ENCODE measurements around the gene AADAT.

Gene AADAT

GRCh38 chr4:170111085-170111484 lies 21.3 kb upstream of the AADAT start:
- no CpG with 5 or more reads among the region's 2 CpGs for WGBS (ENCODE audit: extremely low coverage, insufficient coverage, insufficient read length)
- Histone ChIP-seq H2AFZ (ENCODE audit: insufficient read depth, low read length, poor library complexity) (no peak overlapping the region), H2AK5ac (ENCODE audit: low read length) (no peak overlapping the region), H2BK120ac (ENCODE audit: insufficient read depth, low read length, poor library complexity) (no peak overlapping the region), H2BK5ac (ENCODE audit: low read depth, low read length, poor library complexity) (no peak overlapping the region), H3K4me2 (ENCODE audit: low read length) (no peak overlapping the region), H4K8ac (ENCODE audit: low read depth, low read length) (no peak overlapping the region), H4K91ac (ENCODE audit: low read depth, low read length) (no peak overlapping the region), H3K9me3 (ENCODE audit: insufficient read depth, low read depth, low read length) (no peaks in the 10 kb centered on the region), H3K36me3 (ENCODE audit: control insufficient read depth in 1 of 2, insufficient read depth in 2 of 2, low read length in 2 of 2) (no peaks in the 10 kb centered on the region), H3K14ac (ENCODE audit: low read length) (no peak overlapping the region), H3K4me3 (ENCODE audit: low read depth, low read length) (no peak overlapping the region), H3K9ac (ENCODE audit: low read length) (no peak overlapping the region), H3K4ac (ENCODE audit: low read depth, low read length) (no peak overlapping the region), H2BK12ac (ENCODE audit: low read length) (no peak overlapping the region), H4K12ac (ENCODE audit: low read depth, low read length) (no peak overlapping the region), H3K27me3 (ENCODE audit: insufficient read depth, low read length) (no peaks in the 10 kb centered on the region), H3K18ac (ENCODE audit: low read length) (no peak overlapping the region), H3K79me2 (ENCODE audit: control insufficient read depth, insufficient read depth, low read length, poor library complexity) (no peaks in the 10 kb centered on the region), H3K23ac (ENCODE audit: low read length) (no peak overlapping the region), H3K27ac (ENCODE audit: low read depth, low read length) (no peak overlapping the region), H3K79me1 (ENCODE audit: low read length) (peaks cover 5% of the 10 kb centered on the region), H3K4me1 (ENCODE audit: control insufficient read depth in 1 of 2, insufficient read depth in 2 of 2, low read length in 2 of 2) (peaks cover 5 to 6% of the 10 kb centered on the region in 2 experiments)
- DNase-seq: no peak

GRCh38 chr4:170110285-170110672 lies 20.5 kb upstream of the AADAT start:
- Histone ChIP-seq H3K18ac (ENCODE audit: low read length) (no peak overlapping the region), H4K8ac (ENCODE audit: low read depth, low read length) (no peak overlapping the region), H2AFZ (ENCODE audit: insufficient read depth, low read length, poor library complexity) (no peak overlapping the region), H3K4me3 (ENCODE audit: low read depth, low read length) (no peak overlapping the region), H3K27me3 (ENCODE audit: insufficient read depth, low read length) (no peaks in the 10 kb centered on the region), H2BK5ac (ENCODE audit: low read depth, low read length, poor library complexity) (no peak overlapping the region), H4K12ac (ENCODE audit: low read depth, low read length) (no peak overlapping the region), H3K27ac (ENCODE audit: low read depth, low read length) (peak overlapping the region; percentile 38), H3K4me1 (ENCODE audit: control insufficient read depth in 1 of 2, insufficient read depth in 2 of 2, low read length in 2 of 2) (peaks cover 5 to 6% of the 10 kb centered on the region in 2 experiments), H3K23ac (ENCODE audit: low read length) (no peak overlapping the region), H3K9ac (ENCODE audit: low read length) (no peak overlapping the region), H3K9me3 (ENCODE audit: insufficient read depth, low read depth, low read length) (no peaks in the 10 kb centered on the region), H3K4ac (ENCODE audit: low read depth, low read length) (no peak overlapping the region), H3K36me3 (ENCODE audit: control insufficient read depth in 1 of 2, insufficient read depth in 2 of 2, low read length in 2 of 2) (no peaks in the 10 kb centered on the region), H4K91ac (ENCODE audit: low read depth, low read length) (no peak overlapping the region), H3K79me2 (ENCODE audit: control insufficient read depth, insufficient read depth, low read length, poor library complexity) (no peaks in the 10 kb centered on the region), H3K14ac (ENCODE audit: low read length) (no peak overlapping the region), H3K79me1 (ENCODE audit: low read length) (peaks cover 5% of the 10 kb centered on the region), H3K4me2 (ENCODE audit: low read length) (no peak overlapping the region), H2BK120ac (ENCODE audit: insufficient read depth, low read length, poor library complexity) (no peak overlapping the region), H2BK12ac (ENCODE audit: low read length) (no peak overlapping the region), H2AK5ac (ENCODE audit: low read length) (no peak overlapping the region)
- DNase-seq: no peak
- WGBS (ENCODE audit: extremely low coverage, insufficient coverage, insufficient read length): no CpG with 5 or more reads among the region's 5 CpGs

- Histone ChIP-seq H2BK5ac (ENCODE audit: low read depth, low read length, poor library complexity) (peak overlapping the region; percentile 46), H3K79me2 (ENCODE audit: control insufficient read depth, insufficient read depth, low read length, poor library complexity) (no peaks in the 10 kb centered on the region), H3K4me3 (ENCODE audit: low read depth, low read length) (no peak overlapping the region), H3K27ac (ENCODE audit: low read depth, low read length) (no peak overlapping the region), H2AK5ac (ENCODE audit: low read length) (no peak overlapping the region), H2BK120ac (ENCODE audit: insufficient read depth, low read length, poor library complexity) (no peak overlapping the region), H3K27me3 (ENCODE audit: insufficient read depth, low read length) (no peaks in the 10 kb centered on the region), H3K18ac (ENCODE audit: low read length) (no peak overlapping the region), H3K23ac (ENCODE audit: low read length) (no peak overlapping the region), H3K4me2 (ENCODE audit: low read length) (no peak overlapping the region), H3K79me1 (ENCODE audit: low read length) (peaks cover 5% of the 10 kb centered on the region), H4K12ac (ENCODE audit: low read depth, low read length) (no peak overlapping the region), H2AFZ (ENCODE audit: insufficient read depth, low read length, poor library complexity) (no peak overlapping the region), H3K4ac (ENCODE audit: low read depth, low read length) (no peak overlapping the region), H3K9ac (ENCODE audit: low read length) (no peak overlapping the region), H2BK12ac (ENCODE audit: low read length) (peak overlapping the region; percentile 94), H3K4me1 (ENCODE audit: control insufficient read depth in 1 of 2, insufficient read depth in 2 of 2, low read length in 2 of 2) (peaks cover 5 to 6% of the 10 kb centered on the region in 2 experiments), H3K9me3 (ENCODE audit: insufficient read depth, low read depth, low read length) (no peaks in the 10 kb centered on the region), H4K8ac (ENCODE audit: low read depth, low read length) (peak overlapping the region; percentile 79), H3K36me3 (ENCODE audit: control insufficient read depth in 1 of 2, insufficient read depth in 2 of 2, low read length in 2 of 2) (no peaks in the 10 kb centered on the region), H3K14ac (ENCODE audit: low read length) (no peak overlapping the region), H4K91ac (ENCODE audit: low read depth, low read length) (peak overlapping the region; percentile 4)
- no peak for DNase-seq
- WGBS (ENCODE audit: extremely low coverage, insufficient coverage, insufficient read length): no CpG with 5 or more reads among the region's 6 CpGs
Measured at GRCh38 chr4:170109586-170110284, 20.0 kb upstream of the AADAT start.

- peak overlapping the region; percentile 75 for H4K91ac ChIP-seq (ENCODE audit: low read depth, low read length)
- peaks cover 5 to 8% of the 10 kb centered on the region in 2 experiments for H3K4me1 ChIP-seq (ENCODE audit: control insufficient read depth in 1 of 2, insufficient read depth in 2 of 2, low read length in 2 of 2)
- H3K9ac ChIP-seq (ENCODE audit: low read length): no peak overlapping the region
- H4K8ac ChIP-seq (ENCODE audit: low read depth, low read length): peak overlapping the region; percentile 42
- H3K27ac ChIP-seq (ENCODE audit: low read depth, low read length): no peak overlapping the region
- no peak for DNase-seq
- H3K27me3 ChIP-seq (ENCODE audit: insufficient read depth, low read length): no peaks in the 10 kb centered on the region
- peak overlapping the region; percentile 17 for H2BK5ac ChIP-seq (ENCODE audit: low read depth, low read length, poor library complexity)
- peak overlapping the region; percentile 76 for H3K14ac ChIP-seq (ENCODE audit: low read length)
- WGBS (ENCODE audit: extremely low coverage, insufficient coverage, insufficient read length): no CpG with 5 or more reads among the region's 4 CpGs
- H3K79me1 ChIP-seq (ENCODE audit: low read length): peaks cover 3% of the 10 kb centered on the region
- no peak overlapping the region for H3K4me2 ChIP-seq (ENCODE audit: low read length)
- no peak overlapping the region for H4K12ac ChIP-seq (ENCODE audit: low read depth, low read length)
- H2BK120ac ChIP-seq (ENCODE audit: insufficient read depth, low read length, poor library complexity): peak overlapping the region; percentile 73
- no peak overlapping the region for H3K18ac ChIP-seq (ENCODE audit: low read length)
- no peaks in the 10 kb centered on the region for H3K79me2 ChIP-seq (ENCODE audit: control insufficient read depth, insufficient read depth, low read length, poor library complexity)
- H3K9me3 ChIP-seq (ENCODE audit: insufficient read depth, low read depth, low read length): no peaks in the 10 kb centered on the region
- no peaks in the 10 kb centered on the region for H3K36me3 ChIP-seq (ENCODE audit: control insufficient read depth in 1 of 2, insufficient read depth in 2 of 2, low read length in 2 of 2)
- H2AK5ac ChIP-seq (ENCODE audit: low read length): peak overlapping the region; percentile 83
- H3K23ac ChIP-seq (ENCODE audit: low read length): no peak overlapping the region
- no peak overlapping the region for H2AFZ ChIP-seq (ENCODE audit: insufficient read depth, low read length, poor library complexity)
- H3K4me3 ChIP-seq (ENCODE audit: low read depth, low read length): no peak overlapping the region
- peak overlapping the region; percentile 60 for H2BK12ac ChIP-seq (ENCODE audit: low read length)
- H3K4ac ChIP-seq (ENCODE audit: low read depth, low read length): no peak overlapping the region
Measured at GRCh38 chr4:170106900-170107299, 17.1 kb upstream of the AADAT start.

Data from trophoblast cell (in vitro differentiated cells and primary cell).